GM23338 (cell line): Measurements from ENCODE around the gene TOE1. TPM values are rescaled to one million over a fixed set of nuclear protein-coding genes. Genes with fewer than 3 reads are reported as not detected.

Source experiments
- ATAC-seq: fragments of 200-7000 bp; cut with Tn5 transposase; 3 replicates; pipeline ENCODE4 v1.9.1; 2020
- DNase-seq: peaks from one replicate; pipeline ENCODE4 v3.0.0-alpha.2; 2015; ENCODE audit warnings: low spot score
- H2AFZ ChIP-seq: fragments of 200-600 bp; sonication (generic); 2 replicates; pipeline ENCODE4 v1.8.0; 2016; ENCODE audit warnings: antibody characterized with exemption, mild to moderate bottlenecking, moderate library complexity
- H3F3A ChIP-seq: fragments of 200-600 bp; sonication (generic); replicated peaks from 2 replicates; pipeline ENCODE4 v1.8.0; 2017; ENCODE audit warnings: antibody characterized with exemption, mixed run types, low read depth
- H3K27ac ChIP-seq: fragments of 200-600 bp; sonication (generic); 2 replicates; pipeline ENCODE4 v1.6.1; 2016; ENCODE audit warnings: low read depth
- H3K27me3 ChIP-seq: fragments of 200-600 bp; sonication (generic); 2 replicates; pipeline ENCODE4 v1.8.0; 2016; ENCODE audit warnings: mild to moderate bottlenecking, mixed run types, moderate library complexity; ENCODE audit not compliant: insufficient read depth
- H3K36me3 ChIP-seq: fragments of 200-600 bp; sonication (generic); 2 replicates; pipeline ENCODE4 v1.8.0; 2016; ENCODE audit warnings: mild to moderate bottlenecking; ENCODE audit not compliant: insufficient read depth
- H3K4me1 ChIP-seq: fragments of 200-600 bp; sonication (generic); 2 replicates; pipeline ENCODE4 v1.8.0; 2016; ENCODE audit warnings: mild to moderate bottlenecking, moderate library complexity; ENCODE audit not compliant: insufficient read depth
- H3K4me2 ChIP-seq: fragments of 200-600 bp; sonication (generic); 2 replicates; pipeline ENCODE4 v1.7.1; 2017; ENCODE audit warnings: mixed run types
- H3K4me3 ChIP-seq: fragments of 200-600 bp; sonication (generic); 2 replicates; pipeline ENCODE4 v1.6.1; 2016; ENCODE audit warnings: mixed run types
- H3K79me2 ChIP-seq: fragments of 200-600 bp; sonication (generic); replicated peaks from 2 replicates; pipeline ENCODE4 v1.8.0; 2017; ENCODE audit warnings: mild to moderate bottlenecking; ENCODE audit not compliant: insufficient read depth
- H3K9me2 ChIP-seq: fragments of 200-600 bp; sonication (generic); 2 replicates; pipeline ENCODE4 v1.8.0; 2017; ENCODE audit not compliant: insufficient read depth
- H4K20me1 ChIP-seq: fragments of 200-600 bp; sonication (generic); replicated peaks from 2 replicates; pipeline ENCODE4 v1.8.0; 2017; ENCODE audit warnings: mild to moderate bottlenecking; ENCODE audit not compliant: insufficient read depth
- H3K27ac Mint-ChIP-seq: 2 replicates; pipeline ENCODE4 v1.8.0; 2020; ENCODE audit warnings: inconsistent platforms, mild to moderate bottlenecking, moderate library complexity, mixed read lengths
- H3K27me3 Mint-ChIP-seq: 3 replicates; pipeline ENCODE4 v1.8.0; 2022; ENCODE audit warnings: low read depth, mild to moderate bottlenecking, moderate library complexity, mixed read lengths, inconsistent platforms; ENCODE audit not compliant: insufficient read depth, poor library complexity
- H3K36me3 Mint-ChIP-seq: 3 replicates; pipeline ENCODE4 v1.8.0; 2021; ENCODE audit warnings: low read depth, mild to moderate bottlenecking, inconsistent platforms, moderate library complexity, mixed read lengths
- H3K4me1 Mint-ChIP-seq: 3 replicates; pipeline ENCODE4 v1.8.0; 2020; ENCODE audit warnings: mild to moderate bottlenecking, inconsistent platforms, mixed read lengths
- H3K4me3 Mint-ChIP-seq: 3 replicates; pipeline ENCODE4 v1.8.0; 2021; ENCODE audit warnings: moderate library complexity, mild to moderate bottlenecking, inconsistent platforms, mixed read lengths
- H3K9me3 Mint-ChIP-seq: 3 replicates; pipeline ENCODE4 v1.8.0; 2020; ENCODE audit warnings: moderate library complexity, mild to moderate bottlenecking, inconsistent platforms, mixed read lengths
- CTCF ChIP-seq, 2 experiments: fragments of 200-600 bp in 1 of 2; sonication (generic) in 1 of 2; conservative IDR thresholded peaks; 2 replicates each; pipeline versions ENCODE4 v1.5.1 to v1.6.1; 2016 to 2017; ENCODE audit warnings: antibody characterized with exemption in 2 of 2, low read depth in 2 of 2, mild to moderate bottlenecking in 2 of 2, moderate library complexity in 1 of 2
- EZH2 ChIP-seq: fragments of 200-600 bp; sonication (generic); IDR thresholded peaks from one replicate; pipeline ENCODE4 v1.8.0; 2017; ENCODE audit warnings: antibody characterized with exemption, mild to moderate bottlenecking, low read depth; ENCODE audit not compliant: unreplicated experiment
- EZH2phosphoT487 ChIP-seq: fragments of 200-600 bp; sonication (generic); IDR thresholded peaks from one replicate; pipeline ENCODE4 v1.8.1; 2018; ENCODE audit warnings: antibody characterized with exemption; ENCODE audit not compliant: unreplicated experiment
- JUNB ChIP-seq: IDR thresholded peaks from one replicate; pipeline ENCODE4 v1.6.1; 2016; ENCODE audit warnings: antibody characterized with exemption; ENCODE audit not compliant: unreplicated experiment
- NANOG ChIP-seq: IDR thresholded peaks from 2 replicates; pipeline ENCODE4 v1.6.1; 2016; ENCODE audit warnings: antibody characterized with exemption, borderline replicate concordance
- POLR2AphosphoS5 ChIP-seq: IDR thresholded peaks from 2 replicates; pipeline ENCODE4 v1.6.1; 2016; ENCODE audit warnings: antibody characterized with exemption, low read depth
- ZNF331 ChIP-seq: fragments of 250-450 bp; sonication (Bioruptor Pico); IDR thresholded peaks from 2 replicates; pipeline ENCODE4 v1.5.0; 2020; ENCODE audit warnings: low read depth, mild to moderate bottlenecking, moderate library complexity
- ZNF462 ChIP-seq: fragments of 250-450 bp; sonication (Bioruptor Pico); IDR thresholded peaks from 2 replicates; pipeline ENCODE4 v1.5.0; 2020; ENCODE audit warnings: mild to moderate bottlenecking, moderate library complexity
- polyA plus RNA-seq: library from polyadenylated mRNA; unstranded; fragments of >200 nt; fragmentation: Nextera tagmentation; extraction: Ambion mirVana; gene quantifications from 2 replicates; pipeline ENCODE4 v1.2.1, GENCODE V29; 2016
- total RNA-seq: library from RNA; depleted of rRNA; stranded (reverse); fragments of >200 nt; shearing (Covaris generic); gene quantifications from 2 replicates; pipeline ENCODE4 v1.2.3, GENCODE V29; 2014
- TF ChIP-seq, protein P1 (sequence below): IDR thresholded peaks from one replicate; pipeline ENCODE4 v1.6.1; 2018; ENCODE audit warnings: antibody characterized with exemption; ENCODE audit not compliant: unreplicated experiment

TOE1 gene
- total and polyA plus RNA-seq, 2 experiments from 2014 or later, result 9.1 to 18.4 TPM

DNA sequence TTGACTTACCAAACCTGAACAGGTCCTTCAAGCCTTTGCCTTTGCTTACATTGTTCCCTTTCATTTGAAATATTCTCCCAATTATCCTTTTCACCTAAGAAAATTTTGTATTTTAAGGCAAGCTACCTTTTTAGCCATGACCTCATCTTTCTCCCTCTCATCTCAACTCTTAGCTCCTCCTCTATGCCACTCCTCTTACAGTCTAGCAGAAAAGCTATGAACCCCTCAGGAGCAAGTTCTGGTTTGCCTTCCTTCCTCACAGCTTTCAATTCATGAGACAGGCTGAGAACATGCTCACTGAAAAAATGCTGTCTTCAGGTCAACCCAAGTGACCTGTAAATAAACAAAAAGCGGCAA, 8.6 kb downstream of the TOE1 start:
- Histone ChIP-seq H2AFZ (no peak overlapping the region), H3K79me2 (no peaks in the 10 kb centered on the region), H3K27me3 (no peaks in the 10 kb centered on the region), H3K27ac (no peak overlapping the region), H3F3A (0 out of 2 replicates have a peak, but pooled peaks cover 3% of the 10 kb centered on the region), H3K36me3 (peaks cover 7% of the 10 kb centered on the region; the same call in 1 of the 2 replicates), H3K4me2 (no peak overlapping the region), H4K20me1 (no peaks in the 10 kb centered on the region; the same call in none of the 2 replicates), H3K4me3 (no peak overlapping the region), H3K4me1 (no peaks in the 10 kb centered on the region), H3K9me2 (no peaks in the 10 kb centered on the region)
- ATAC-seq, result no peak
- H3K36me3 Mint-ChIP-seq, result peaks cover 22% of the 10 kb centered on the region
- peaks cover 2% of the 10 kb centered on the region for H3K27me3 Mint-ChIP-seq
- H3K27ac Mint-ChIP-seq, result no peak overlapping the region
- H3K4me3 Mint-ChIP-seq, result no peak overlapping the region
- H3K4me1 Mint-ChIP-seq, result no peaks in the 10 kb centered on the region
- TF ChIP-seq CTCF (conservative IDR thresholded peaks at IDR 0.05; ENCODE audit: low read depth in 2 of 2) (no peak), POLR2AphosphoS5 (no peak), NANOG (no peak), JUNB (no peak), ZNF462 (CRISPR knock-in tag) (no peak), EZH2 (no peak), EZH2phosphoT487 (no peak), ZNF331 (CRISPR knock-in tag) (no peak)
- TF ChIP-seq, protein P1, sequence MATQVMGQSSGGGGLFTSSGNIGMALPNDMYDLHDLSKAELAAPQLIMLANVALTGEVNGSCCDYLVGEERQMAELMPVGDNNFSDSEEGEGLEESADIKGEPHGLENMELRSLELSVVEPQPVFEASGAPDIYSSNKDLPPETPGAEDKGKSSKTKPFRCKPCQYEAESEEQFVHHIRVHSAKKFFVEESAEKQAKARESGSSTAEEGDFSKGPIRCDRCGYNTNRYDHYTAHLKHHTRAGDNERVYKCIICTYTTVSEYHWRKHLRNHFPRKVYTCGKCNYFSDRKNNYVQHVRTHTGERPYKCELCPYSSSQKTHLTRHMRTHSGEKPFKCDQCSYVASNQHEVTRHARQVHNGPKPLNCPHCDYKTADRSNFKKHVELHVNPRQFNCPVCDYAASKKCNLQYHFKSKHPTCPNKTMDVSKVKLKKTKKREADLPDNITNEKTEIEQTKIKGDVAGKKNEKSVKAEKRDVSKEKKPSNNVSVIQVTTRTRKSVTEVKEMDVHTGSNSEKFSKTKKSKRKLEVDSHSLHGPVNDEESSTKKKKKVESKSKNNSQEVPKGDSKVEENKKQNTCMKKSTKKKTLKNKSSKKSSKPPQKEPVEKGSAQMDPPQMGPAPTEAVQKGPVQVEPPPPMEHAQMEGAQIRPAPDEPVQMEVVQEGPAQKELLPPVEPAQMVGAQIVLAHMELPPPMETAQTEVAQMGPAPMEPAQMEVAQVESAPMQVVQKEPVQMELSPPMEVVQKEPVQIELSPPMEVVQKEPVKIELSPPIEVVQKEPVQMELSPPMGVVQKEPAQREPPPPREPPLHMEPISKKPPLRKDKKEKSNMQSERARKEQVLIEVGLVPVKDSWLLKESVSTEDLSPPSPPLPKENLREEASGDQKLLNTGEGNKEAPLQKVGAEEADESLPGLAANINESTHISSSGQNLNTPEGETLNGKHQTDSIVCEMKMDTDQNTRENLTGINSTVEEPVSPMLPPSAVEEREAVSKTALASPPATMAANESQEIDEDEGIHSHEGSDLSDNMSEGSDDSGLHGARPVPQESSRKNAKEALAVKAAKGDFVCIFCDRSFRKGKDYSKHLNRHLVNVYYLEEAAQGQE, result no peak
- H3K9me3 Mint-ChIP-seq, result no peaks in the 10 kb centered on the region
- no peak for DNase-seq
